Fibroblast of lung (primary cell): ENCODE measurements around the gene PPIG. TPM values are rescaled to one million over a fixed set of nuclear protein-coding genes. Genes with fewer than 3 reads are reported as not detected.
"Not testable (repeated sequence)": the region's sequence is repeated elsewhere in the genome, so short reads cannot be mapped to it uniquely, and the experiment has no call there.

ENCODE experiments used
- DNase-seq, 2 donors: peaks; one replicate each; pipeline versions ENCODE4 v3.0.0 to v3.0.0-alpha.2; 2010; ENCODE audit warnings: low read depth in 2 of 2
- H2AFZ ChIP-seq: 2 replicates; pipeline ENCODE4 v1.5.1; 2012; ENCODE audit warnings: low read length, control low read depth, inconsistent platforms
- H3K27ac ChIP-seq: 2 replicates; pipeline ENCODE4 v1.5.1; 2011; ENCODE audit warnings: low read length, control low read depth; ENCODE audit not compliant: insufficient read depth
- H3K27me3 ChIP-seq: 2 replicates; pipeline ENCODE4 v1.5.1; 2011; ENCODE audit warnings: mild to moderate bottlenecking, low read length; ENCODE audit not compliant: control insufficient read depth, insufficient read depth
- H3K36me3 ChIP-seq: 2 replicates; pipeline ENCODE4 v1.5.1; 2011; ENCODE audit warnings: low read length; ENCODE audit not compliant: control insufficient read depth, insufficient read depth
- H3K4me1 ChIP-seq: 2 replicates; pipeline ENCODE4 v1.5.1; 2011; ENCODE audit warnings: low read length; ENCODE audit not compliant: control insufficient read depth, insufficient read depth; ENCODE audit errors: extremely low read depth
- H3K4me2 ChIP-seq: 2 replicates; pipeline ENCODE4 v1.5.1; 2011; ENCODE audit warnings: low read length, control low read depth; ENCODE audit not compliant: insufficient read depth; ENCODE audit errors: extremely low read depth
- H3K4me3 ChIP-seq, 4 experiments: fragments of 200-600 bp in 1 of 4; sonication (generic) in 1 of 4; replicated peaks in 1 of 4; 2 replicates each; pipeline ENCODE4 v1.5.1; 2011 to 2016; ENCODE audit warnings: low read length in 4 of 4, low read depth in 3 of 4, mild to moderate bottlenecking in 3 of 4, control low read depth in 2 of 4, inconsistent platforms in 1 of 4, mixed read lengths in 1 of 4; ENCODE audit not compliant: insufficient read depth in 1 of 4; ENCODE audit errors: control extremely low read depth in 1 of 4
- H3K79me2 ChIP-seq: 2 replicates; pipeline ENCODE4 v1.5.1; 2012; ENCODE audit warnings: mild to moderate bottlenecking, low read length, inconsistent platforms; ENCODE audit not compliant: control insufficient read depth, insufficient read depth
- H3K9ac ChIP-seq: 2 replicates; pipeline ENCODE4 v1.5.1; 2011; ENCODE audit warnings: mild to moderate bottlenecking, low read length, control low read depth; ENCODE audit not compliant: insufficient read depth
- H3K9me3 ChIP-seq: 2 replicates; pipeline ENCODE4 v1.5.1; 2012; ENCODE audit warnings: low read depth, low read length; ENCODE audit not compliant: control insufficient read depth, insufficient read depth
- H4K20me1 ChIP-seq: 2 replicates; pipeline ENCODE4 v1.5.1; 2011; ENCODE audit warnings: low read length; ENCODE audit not compliant: control insufficient read depth, insufficient read depth; ENCODE audit errors: extremely low read depth
- CTCF ChIP-seq, 2 donors: IDR thresholded peaks in 1 of 2; conservative IDR thresholded peaks in 1 of 2; 1 replicate in 1 of 2; 2 replicates in 1 of 2; pipeline ENCODE4 v1.5.1; 2011 to 2012; ENCODE audit warnings: low read length in 2 of 2, control low read depth in 1 of 2, inconsistent platforms in 1 of 2, low read depth in 1 of 2, mild to moderate bottlenecking in 1 of 2
- EZH2 ChIP-seq: IDR thresholded peaks from 2 replicates; pipeline ENCODE4 v1.5.1; 2012; ENCODE audit warnings: low read length, control low read depth, mild to moderate bottlenecking; ENCODE audit errors: missing control alignments
- polyA minus RNA-seq: library from RNA; depleted of rRNA, polyadenylated mRNA; stranded (reverse); fragments of >200 nt; gene quantifications from 2 replicates; pipeline ENCODE4 v1.2.3, GENCODE V29; 2011; ENCODE audit warnings: low replicate concordance
- polyA plus RNA-seq, 2 donors: library from polyadenylated mRNA; depleted of rRNA in 1 of 2; stranded (reverse) in 1 of 2; unstranded in 1 of 2; fragments of >200 nt; gene quantifications; 2 replicates each; pipeline ENCODE4 v1.2.1, GENCODE V29; 2011 to 2012; ENCODE audit warnings: missing spikeins in 1 of 2
- total RNA-seq: library from RNA; depleted of rRNA; stranded (reverse); fragments of >200 nt; gene quantifications from 2 replicates; pipeline ENCODE4 v1.2.1, GENCODE V29; 2014

PPIG gene
- total RNA-seq (28.8 and 31.7 TPM in 2 replicates), polyA plus RNA-seq (42.1 and 45.5 TPM in 2 replicates), polyA minus RNA-seq (0.04 and 1.8 TPM in 2 replicates)
- 39.7 and 41.0 TPM in 2 replicates for polyA plus RNA-seq (2012)

GRCh38 chr2:169584005-169584877, at the start of gene PPIG:
TSS of gene PPIG (plus strand) at chr2:169584351. CDS start at chr2:169604042, 19,691 bp downstream.
- H3K9ac ChIP-seq = peak within 1 kb of the TSS; percentile 87
- H3K27me3 ChIP-seq = no peaks in the 10 kb centered on the region
- peak within 1 kb of the TSS; percentile 9 for H3K4me2 ChIP-seq
- H3K9me3 ChIP-seq = no peaks in the 10 kb centered on the region
- H3K27ac ChIP-seq = peak within 1 kb of the TSS; percentile 93
- DNase-seq = peak; percentile 91 to 92
- H2AFZ ChIP-seq = peak within 1 kb of the TSS; percentile 75
- H3K79me2 ChIP-seq = peaks cover 45% of the 10 kb centered on the region
- H3K36me3 ChIP-seq = no peaks in the 10 kb centered on the region
- TF ChIP-seq CTCF (conservative IDR thresholded peaks at IDR 0.05 in 1 of 2, IDR thresholded peaks at IDR 0.05 in 1 of 2; ENCODE audit: low read depth in 1 of 2, low read length in 2 of 2) (no peak), EZH2 (no peak)
- H3K4me3 ChIP-seq = peak within 1 kb of the TSS; percentile 34 to 98 (median 61)
- no peaks in the 10 kb centered on the region for H3K4me1 ChIP-seq
- H4K20me1 ChIP-seq = no peaks in the 10 kb centered on the region

DNA sequence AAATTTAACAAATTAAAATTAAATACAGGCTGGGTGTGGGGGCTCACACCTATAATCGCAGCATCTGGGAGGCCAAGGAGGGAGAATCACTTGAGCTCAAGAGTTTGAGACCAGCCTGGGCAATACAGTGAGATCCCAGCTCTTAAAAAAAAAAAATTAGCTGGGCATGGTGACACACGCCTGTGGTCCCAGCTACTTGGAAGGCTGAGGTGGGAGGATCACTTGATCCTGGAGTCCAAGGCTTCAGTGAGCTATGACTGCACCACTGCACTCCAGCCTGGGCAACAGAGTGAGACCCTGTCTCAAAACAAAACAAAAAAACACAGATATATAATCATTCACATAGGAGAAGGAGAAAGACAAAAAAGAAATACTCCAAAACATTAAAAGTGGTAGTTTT, 44.7 kb upstream of the PPIG start:
- H3K4me2 ChIP-seq, H3K9ac ChIP-seq, H3K36me3 ChIP-seq, H3K79me2 ChIP-seq, H3K27ac ChIP-seq, H3K4me3 ChIP-seq, H4K20me1 ChIP-seq, H3K27me3 ChIP-seq, H3K9me3 ChIP-seq, H3K4me1 ChIP-seq, DNase-seq, H2AFZ ChIP-seq: not testable (repeated sequence)

- no peaks in the 10 kb centered on the region for H4K20me1 ChIP-seq
- H3K9me3 ChIP-seq = no peaks in the 10 kb centered on the region
- no peak overlapping the region for H3K27ac ChIP-seq
- no peak overlapping the region for H3K9ac ChIP-seq
- no peak overlapping the region for H2AFZ ChIP-seq
- no peak overlapping the region for H3K4me3 ChIP-seq
- no peaks in the 10 kb centered on the region for H3K27me3 ChIP-seq
- TF ChIP-seq EZH2 (no peak), CTCF (conservative IDR thresholded peaks at IDR 0.05 in 1 of 2, IDR thresholded peaks at IDR 0.05 in 1 of 2; ENCODE audit: low read depth in 1 of 2, low read length in 2 of 2) (no peak)
- no peak overlapping the region for H3K4me2 ChIP-seq
- H3K4me1 ChIP-seq = no peaks in the 10 kb centered on the region
- no peaks in the 10 kb centered on the region for H3K79me2 ChIP-seq
- no peaks in the 10 kb centered on the region for H3K36me3 ChIP-seq
- no peak for DNase-seq
Measured at GRCh38 chr2:169540146-169540545, 44.0 kb upstream of the PPIG start.
